Measurements from ENCODE around the gene NHLRC2. TPM values are rescaled to one million over a fixed set of nuclear protein-coding genes. Genes with fewer than 3 reads are reported as not detected.

NHLRC2 gene
- total RNA-seq, 4 donors from 2014 or later = 18.3 to 140 (median 45.8) TPM

DNA sequence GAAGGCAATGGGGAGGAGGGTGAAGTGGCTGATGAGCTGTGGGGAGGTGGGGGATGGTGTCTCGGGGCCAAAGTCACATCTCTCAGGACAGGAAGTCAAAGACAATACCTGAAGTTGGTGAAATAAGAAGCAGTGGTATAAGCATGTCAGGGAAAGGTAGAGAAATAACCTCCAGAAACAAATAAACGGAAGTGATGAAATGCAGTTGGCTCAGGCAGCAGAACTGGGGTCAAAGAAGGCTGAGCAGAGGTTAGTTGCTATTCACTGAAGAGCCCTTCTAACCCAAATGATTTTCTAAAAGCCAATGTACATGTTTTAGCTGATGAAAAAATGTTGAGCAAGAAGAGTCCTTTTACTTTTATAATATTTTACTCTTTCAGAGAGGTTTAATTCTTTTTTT, 110.6 kb downstream of the NHLRC2 start:
- Histone ChIP-seq H3K4me1 (peaks cover 3 to 23% (median 18%) of the 10 kb centered on the region in 4 donors), H3K27ac (no peak overlapping the region), H3K27me3 (no peaks in the 10 kb centered on the region), H3K36me3 (no peaks in the 10 kb centered on the region), H3K4me3 (no peak overlapping the region), H3K9me3 (no peaks in the 10 kb centered on the region)
- no peak for DNase-seq
- in situ Hi-C loops (cut with MboI; ENCODE audit: low pct_ligation_motif_present in 1 of 4, low pct_unique_long_range_greater_than_20kb in 1 of 4, low sequenced_read_pairs in 3 of 4) = no loop called here
- TF ChIP-seq EP300 (IDR thresholded peaks at IDR 0.05; ENCODE audit: low read depth) (no peak), POLR2A (IDR thresholded peaks at IDR 0.05) (no peak), POLR2AphosphoS5 (IDR thresholded peaks at IDR 0.05) (no peak)
- intact Hi-C loops (cut with DNase I; ENCODE audit: low total_unique reads) = no loop called here
- WGBS, 2 donors (ENCODE audit: low coverage in 1 of 2) = 61 to 67% methylated on average over 2 of the region's 2 CpGs

DNA sequence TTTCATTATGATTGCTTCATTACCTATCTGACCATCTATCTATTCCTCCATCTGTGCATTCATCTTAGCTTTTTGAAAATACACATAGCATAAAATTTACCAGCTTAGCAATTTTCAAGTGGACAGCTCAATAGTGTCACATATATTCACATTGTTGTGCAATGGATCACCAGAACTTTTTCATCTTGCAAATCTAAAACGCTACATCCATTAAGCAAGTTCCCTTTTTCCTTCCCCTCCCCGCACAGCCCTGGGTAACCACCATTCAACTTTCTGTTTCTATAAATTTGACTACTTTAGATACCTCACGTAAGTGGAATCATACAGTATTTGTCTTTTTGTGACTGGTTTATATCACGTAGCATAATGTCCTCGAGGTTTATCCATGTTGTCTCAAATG, 111.2 kb downstream of the NHLRC2 start:
- 57 to 74% methylated on average over 5 of the region's 5 CpGs for WGBS, 2 donors (ENCODE audit: low coverage in 1 of 2)
- no peaks in the 10 kb centered on the region for H3K9me3 ChIP-seq
- H3K4me1 ChIP-seq = peaks cover 0 to 17% (median 12%) of the 10 kb centered on the region in 4 donors
- H3K27me3 ChIP-seq = no peaks in the 10 kb centered on the region
- H3K27ac ChIP-seq = no peak overlapping the region
- in situ Hi-C loops (cut with MboI; ENCODE audit: low pct_ligation_motif_present in 1 of 4, low pct_unique_long_range_greater_than_20kb in 1 of 4, low sequenced_read_pairs in 3 of 4) = no loop called here
- H3K36me3 ChIP-seq = no peaks in the 10 kb centered on the region
- intact Hi-C loops (cut with DNase I; ENCODE audit: low total_unique reads) = no loop called here
- no peak for DNase-seq
- TF ChIP-seq CTCF (IDR thresholded peaks at IDR 0.05) = no peak
- no peak for TF ChIP-seq POLR2AphosphoS5 (IDR thresholded peaks at IDR 0.05)
- TF ChIP-seq POLR2A (IDR thresholded peaks at IDR 0.05) = no peak
- no peak for TF ChIP-seq EP300 (IDR thresholded peaks at IDR 0.05; ENCODE audit: low read depth)
- H3K4me3 ChIP-seq = no peak overlapping the region

Small RNA genes lying within 50 kb of the gene (small RNA-seq; reads per million reads assigned to genes)
- 0 reads per million in 4 donors for gene RF00560

Other genes starting within 250 kb of the NHLRC2 start
- 10 to 100 TPM in 1 of 4 donors, 1 to 10 TPM in 1, under 1 TPM in 1, not detected in 1; 0.16 to 12.3 (median 1.1) TPM for gene NRAP, start 190.6 kb upstream of the NHLRC2 start, total RNA-seq
- gene CASP7, start 174.7 kb upstream of the NHLRC2 start, total RNA-seq = 100 to 1,000 TPM in 2 of 4 donors, 10 to 100 TPM in 2; 34.0 to 233 (median 101) TPM
- 10 to 100 TPM in 2 of 4 donors, 1 to 10 TPM in 1, under 1 TPM in 1; 0.60 to 12.0 (median 5.8) TPM for gene PLEKHS1, start 103.0 kb upstream of the NHLRC2 start, total RNA-seq
- 1 to 10 TPM; 1.9 to 4.6 (median 3.8) TPM for gene DCLRE1A, start 579 bp upstream of the NHLRC2 start, total RNA-seq
- 1 to 10 TPM in 3 of 4 donors, not detected in 1; 1.2 to 1.9 (median 1.4) TPM for gene ADRB1, start 189.2 kb downstream of the NHLRC2 start, total RNA-seq

Data from transverse colon (tissue), 4 donors.